Activated naive CD4-positive, alpha-beta T cell treated with anti-CD3 and anti-CD28 coated beads for 36 hours (primary cell): ENCODE results near the gene EXD3. TPM values are rescaled to one million over a fixed set of nuclear protein-coding genes. Genes with fewer than 3 reads are reported as not detected.
A peak's percentile ranks its signal among the peaks of the same experiment; 100 is the strongest.
"Not testable (repeated sequence)": the region's sequence is repeated elsewhere in the genome, so short reads cannot be mapped to it uniquely, and the experiment has no call there.

Source experiments
- CTCF ChIA-PET: fragments of 350-600 bp; sonication (Branson Sonifier 250); formaldehyde crosslinking; loops from one replicate; lab custom pipeline; 2021; ENCODE audit warnings: antibody characterized with exemption; lab: Charles Lee
- DNase-seq: peaks from one replicate; pipeline ENCODE4 v3.0.0-alpha.2; 2020
- H3K27ac Mint-ChIP-seq: one replicate; pipeline ENCODE4 v1.8.0; 2021; ENCODE audit warnings: mild to moderate bottlenecking, mixed read lengths
- H3K27me3 Mint-ChIP-seq: one replicate; pipeline ENCODE4 v1.8.0; 2021; ENCODE audit warnings: low read depth, mixed read lengths
- H3K36me3 Mint-ChIP-seq: one replicate; pipeline ENCODE4 v1.8.0; 2021; ENCODE audit warnings: low read depth, mixed read lengths
- H3K4me1 Mint-ChIP-seq: one replicate; pipeline ENCODE4 v1.8.0; 2021; ENCODE audit warnings: low read depth, mixed read lengths
- H3K4me3 Mint-ChIP-seq: one replicate; pipeline ENCODE4 v1.8.0; 2021; ENCODE audit warnings: mild to moderate bottlenecking, moderate library complexity, mixed read lengths
- H3K9me3 Mint-ChIP-seq: one replicate; pipeline ENCODE4 v1.8.0; 2021; ENCODE audit warnings: mixed read lengths
- intact Hi-C: fragments of 100-400 bp; cut with micrococcal nuclease; formaldehyde crosslinking; loops from one replicate; pipeline ENCODE4 v1.15.1; 2023
- total RNA-seq, 2 experiments: library from RNA; stranded (reverse); gene quantifications; one replicate each; pipeline ENCODE4 v1.2.3, GENCODE V29; 2021

Gene EXD3
- total RNA-seq, 2 experiments from 2014 or later: 11.2 to 12.7 TPM

GRCh38 chr9:137387891-137388560 lies 34.9 kb downstream of the EXD3 start:
- intact Hi-C loops: no loop called here
- peaks cover 20% of the 10 kb centered on the region for H3K4me1 Mint-ChIP-seq
- DNase-seq: no peak
- H3K4me3 Mint-ChIP-seq: no peak overlapping the region
- no peak overlapping the region for H3K27ac Mint-ChIP-seq
- no peaks in the 10 kb centered on the region for H3K36me3 Mint-ChIP-seq
- no peaks in the 10 kb centered on the region for H3K27me3 Mint-ChIP-seq
- CTCF ChIA-PET: interaction anchor here (0.9 kb wide), 1 partner anchor 16 kb away, joined by 3 read pairs; no protein-coding TSS in a partner anchor
- H3K9me3 Mint-ChIP-seq: no peaks in the 10 kb centered on the region

DNA sequence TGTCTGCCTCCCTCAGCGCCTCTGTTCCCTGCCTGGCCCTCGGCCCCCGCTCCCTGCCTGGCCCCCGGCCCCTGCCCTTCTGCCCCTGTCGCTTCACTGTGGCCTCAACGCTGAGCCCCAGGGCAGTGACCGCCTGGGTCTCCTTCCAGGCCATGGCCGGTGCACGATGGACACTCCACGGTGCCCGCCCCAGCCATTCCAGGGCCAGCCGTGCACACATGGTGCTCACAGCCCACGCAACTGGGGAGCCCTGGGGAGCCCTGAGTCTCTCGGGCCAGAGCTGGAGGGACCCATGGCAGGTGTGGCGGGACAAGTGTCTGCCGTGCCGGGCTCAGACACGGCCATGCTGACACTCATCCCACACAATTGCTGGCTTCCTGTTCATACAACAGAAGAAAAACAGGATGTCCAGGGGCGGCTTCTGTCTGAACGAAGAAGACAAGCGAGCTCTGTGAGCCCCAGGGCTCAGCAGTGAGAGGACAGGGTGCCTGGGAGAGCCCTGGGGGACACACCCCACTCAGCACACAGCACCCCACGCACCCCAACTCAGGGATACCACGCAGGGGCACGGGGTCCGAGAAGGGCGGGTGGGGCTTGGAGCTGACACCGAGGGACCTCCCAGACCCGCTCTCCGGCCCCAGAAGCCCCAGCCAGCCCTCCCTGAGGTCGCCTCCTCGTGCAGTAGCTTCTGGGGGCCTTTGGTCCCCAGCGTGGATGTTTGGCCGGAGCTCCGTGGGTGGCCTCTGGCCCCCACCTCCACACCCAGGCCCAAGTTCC lies 35.7 kb downstream of the EXD3 start:
- H3K4me1 Mint-ChIP-seq: peaks cover 20% of the 10 kb centered on the region
- intact Hi-C loops: no loop called here
- DNase-seq: peak; percentile 62
- H3K4me3 Mint-ChIP-seq: no peak overlapping the region
- CTCF ChIA-PET: interaction anchor here (0.6 kb wide), 2 partner anchors 118 to 185 kb away, joined by 3 read pairs; no protein-coding TSS in a partner anchor
- no peaks in the 10 kb centered on the region for H3K9me3 Mint-ChIP-seq
- no peaks in the 10 kb centered on the region for H3K27me3 Mint-ChIP-seq
- H3K36me3 Mint-ChIP-seq: no peaks in the 10 kb centered on the region
- no peak overlapping the region for H3K27ac Mint-ChIP-seq

DNA sequence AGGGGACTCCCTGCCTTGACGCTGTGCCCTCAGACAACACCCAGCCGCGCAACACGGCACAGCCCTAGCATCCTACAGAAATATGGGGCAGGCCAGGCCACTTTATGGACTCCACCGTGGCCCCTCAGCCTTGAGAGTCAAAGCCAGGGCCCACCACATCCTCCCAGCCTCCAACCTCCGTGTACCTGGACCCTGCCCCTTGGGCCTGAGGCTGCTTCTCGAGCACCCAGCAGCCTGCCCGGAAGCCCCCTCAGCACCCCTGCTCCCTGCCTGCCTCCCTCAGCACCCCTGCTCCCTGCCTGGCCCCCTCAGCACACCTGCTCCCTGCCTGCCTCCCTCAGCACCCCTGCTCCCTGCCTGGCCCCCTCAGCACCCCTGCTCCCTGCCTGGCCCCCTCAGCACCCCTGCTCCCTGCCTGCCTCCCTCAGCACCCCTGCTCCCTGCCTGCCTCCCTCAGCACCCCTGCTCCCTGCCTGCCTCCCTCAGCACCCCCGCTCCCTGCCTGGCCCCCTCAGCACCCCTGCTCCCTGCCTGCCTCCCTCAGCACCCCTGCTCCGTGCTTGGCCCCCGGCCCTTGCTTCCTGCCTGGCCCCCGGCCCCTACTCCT lies 36.4 kb downstream of the EXD3 start:
- intact Hi-C loops, H3K4me3 Mint-ChIP-seq: not testable (repeated sequence)
- peak overlapping the region; percentile 24 for H3K27ac Mint-ChIP-seq

DNA sequence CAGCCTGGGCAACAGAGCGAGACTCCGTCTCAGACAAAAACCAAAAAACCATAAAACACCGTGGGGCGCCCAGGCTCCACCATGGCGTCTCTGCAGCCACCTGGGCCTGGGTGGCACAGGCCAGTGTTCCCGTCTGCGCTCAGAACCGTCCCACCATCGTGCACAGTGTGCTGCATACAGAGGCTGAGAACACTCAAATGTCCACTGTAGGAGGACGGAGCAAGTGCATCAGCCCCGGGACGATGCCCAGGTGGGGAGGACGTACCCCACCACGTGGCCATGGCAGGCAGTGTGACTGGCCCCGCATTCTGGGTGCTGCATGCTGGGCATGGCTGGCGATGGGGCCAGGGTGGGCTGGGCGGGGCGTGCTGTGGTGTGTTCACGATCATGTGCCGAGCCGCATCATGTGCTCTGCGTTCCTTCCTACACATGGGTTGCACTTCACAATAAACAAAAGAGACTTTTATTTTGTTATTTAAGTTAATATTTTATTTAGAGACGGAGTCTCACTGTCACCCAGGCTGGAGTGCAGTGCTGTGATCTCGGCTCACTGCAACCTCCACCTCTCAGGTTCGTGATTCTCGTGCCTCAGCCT lies 37.8 kb downstream of the EXD3 start:
- Mint-ChIP-seq H3K36me3 (no peaks in the 10 kb centered on the region), H3K9me3 (no peaks in the 10 kb centered on the region), H3K27me3 (no peaks in the 10 kb centered on the region), H3K4me3 (no peak overlapping the region), H3K4me1 (peaks cover 20% of the 10 kb centered on the region), H3K27ac (no peak overlapping the region)
- no peak for DNase-seq
- intact Hi-C loops: no loop called here
- CTCF ChIA-PET: no interaction called here

More for the DNA sequence above, 36.4 kb downstream of the EXD3 start:
- H3K36me3 Mint-ChIP-seq, H3K9me3 Mint-ChIP-seq, H3K27me3 Mint-ChIP-seq, DNase-seq: not testable (repeated sequence)
- CTCF ChIA-PET: interaction anchor here (0.6 kb wide), 2 partner anchors 119 to 185 kb away, joined by 3 read pairs; no protein-coding TSS in a partner anchor
- peaks cover 20% of the 10 kb centered on the region for H3K4me1 Mint-ChIP-seq

DNA sequence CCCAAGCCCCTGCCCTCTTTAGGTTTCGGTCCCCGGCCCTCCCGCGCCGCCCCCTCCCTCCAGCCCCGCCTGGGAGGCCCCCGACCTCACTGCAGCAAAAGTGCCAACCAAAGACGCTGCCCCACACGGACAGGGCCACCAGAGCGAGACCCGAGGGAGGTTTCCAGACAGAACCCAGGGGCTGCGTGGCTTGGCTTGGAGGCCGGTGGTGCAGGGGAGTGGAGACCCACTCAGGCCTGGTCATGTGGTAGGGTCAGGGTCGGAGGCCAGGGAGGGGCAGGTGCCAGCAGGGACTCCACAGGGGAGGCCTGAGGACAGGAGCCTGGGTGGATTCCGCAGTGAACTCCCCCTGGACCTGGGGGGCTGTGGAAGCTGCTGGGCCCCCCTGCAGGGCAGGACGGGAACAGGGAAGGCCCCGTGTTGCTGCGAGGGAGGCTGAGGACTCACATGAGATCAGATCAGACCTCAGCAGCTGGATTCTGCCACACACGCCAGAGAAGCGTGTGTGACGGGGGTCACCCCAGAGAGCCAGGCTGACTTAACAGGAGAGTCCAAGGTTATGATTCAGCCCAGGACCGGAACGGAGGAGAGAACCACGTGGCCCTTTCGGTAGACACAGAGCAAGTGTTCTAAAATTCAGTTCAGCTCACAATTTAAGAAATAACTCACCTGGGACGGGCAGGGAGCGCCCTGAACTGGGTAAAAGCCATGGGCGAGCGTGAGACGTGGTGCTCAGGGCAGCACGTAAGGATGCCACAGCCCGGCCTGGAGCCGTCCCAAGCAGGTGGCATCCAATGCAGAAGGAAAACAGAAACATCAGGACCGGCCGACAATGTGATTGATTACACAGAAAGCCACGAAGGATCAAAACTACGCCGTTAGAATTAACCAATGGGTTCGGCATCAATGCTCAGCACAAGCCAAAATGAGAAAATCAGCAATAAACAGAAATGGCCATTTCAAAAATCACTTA lies 38.9 kb downstream of the EXD3 start:
- CTCF ChIA-PET: no interaction called here
- H3K9me3 Mint-ChIP-seq: no peaks in the 10 kb centered on the region
- DNase-seq: no peak
- no peak overlapping the region for H3K4me3 Mint-ChIP-seq
- H3K36me3 Mint-ChIP-seq: no peaks in the 10 kb centered on the region
- no peaks in the 10 kb centered on the region for H3K27me3 Mint-ChIP-seq
- intact Hi-C loops: no loop called here
- peaks cover 20% of the 10 kb centered on the region for H3K4me1 Mint-ChIP-seq
- peak overlapping the region; percentile 54 for H3K27ac Mint-ChIP-seq

DNA sequence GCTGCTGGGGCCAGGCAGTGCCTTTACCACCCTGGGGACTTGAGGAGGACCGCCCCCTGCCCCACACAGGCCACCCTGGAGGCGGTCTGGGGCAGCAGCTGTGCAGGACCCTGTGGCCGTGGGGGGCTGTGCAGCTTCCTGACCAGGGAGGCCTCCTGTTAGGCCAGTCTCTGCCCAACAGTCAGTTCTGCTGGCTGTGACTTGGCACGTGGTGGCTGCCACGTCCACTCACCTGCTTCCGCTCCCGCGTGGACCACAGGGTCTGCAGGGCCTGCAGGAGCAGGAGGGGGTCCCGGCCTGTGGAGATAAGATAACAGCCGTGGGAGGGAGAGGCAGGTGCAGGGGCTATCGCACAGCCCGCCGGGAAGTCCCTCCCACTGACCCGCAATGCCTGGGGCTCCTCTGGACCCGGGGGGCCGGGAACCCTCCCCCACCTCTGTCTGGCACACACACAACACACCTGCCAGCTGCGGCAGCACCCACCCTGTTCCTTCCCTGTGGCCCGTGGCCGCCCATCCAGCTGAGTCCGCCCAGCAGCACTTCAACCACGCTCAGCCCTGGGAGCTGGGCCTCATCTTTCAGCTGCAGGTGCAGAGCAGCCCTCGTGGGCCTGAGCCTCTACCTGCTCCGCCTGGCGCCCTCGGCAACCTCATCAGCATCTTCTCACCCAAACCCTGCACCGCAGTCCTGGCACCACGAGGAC lies 39.7 kb downstream of the EXD3 start:
- DNase-seq: no peak
- intact Hi-C loops: no loop called here
- peaks cover 17% of the 10 kb centered on the region for H3K4me1 Mint-ChIP-seq
- no peak overlapping the region for H3K4me3 Mint-ChIP-seq
- H3K9me3 Mint-ChIP-seq: no peaks in the 10 kb centered on the region
- H3K27ac Mint-ChIP-seq: no peak overlapping the region
- H3K27me3 Mint-ChIP-seq: no peaks in the 10 kb centered on the region
- no peaks in the 10 kb centered on the region for H3K36me3 Mint-ChIP-seq
- CTCF ChIA-PET: interaction anchor here (0.6 kb wide), 1 partner anchor 32 kb away, joined by 3 read pairs; no protein-coding TSS in a partner anchor

DNA sequence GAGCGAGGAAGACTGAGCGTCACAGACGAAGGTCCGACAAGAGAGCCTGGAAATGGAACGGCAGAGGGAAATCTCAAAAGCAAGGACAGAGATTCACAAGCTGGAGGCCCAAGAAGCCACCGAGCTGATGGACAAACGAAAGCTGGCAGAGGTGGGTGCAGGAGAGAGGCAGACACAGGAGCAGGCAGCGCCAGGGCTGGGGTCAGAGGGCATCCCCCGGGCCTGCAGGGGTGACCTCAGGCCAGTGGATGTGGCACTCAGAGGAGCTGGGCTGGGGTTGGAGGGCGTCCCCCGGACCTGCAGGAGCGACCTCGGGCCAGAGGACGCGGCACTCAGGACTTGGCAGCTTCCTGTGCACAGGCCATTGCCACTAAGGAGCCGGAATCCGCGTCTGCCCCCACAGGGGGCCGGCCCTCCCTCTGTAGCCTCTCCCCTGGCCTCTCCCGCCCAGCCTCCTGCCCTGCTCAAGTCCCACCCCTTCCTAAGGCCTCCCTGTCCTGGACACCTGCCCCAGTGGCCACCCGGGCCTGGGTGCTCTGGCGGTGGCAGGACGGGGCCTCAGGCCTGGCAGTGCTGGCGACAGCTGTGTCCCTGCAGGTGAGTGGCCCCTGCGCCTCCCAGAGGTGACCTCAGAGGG lies 40.4 kb downstream of the EXD3 start:
- Mint-ChIP-seq H3K4me3 (no peak overlapping the region), H3K4me1 (peaks cover 11% of the 10 kb centered on the region), H3K27me3 (no peaks in the 10 kb centered on the region), H3K36me3 (no peaks in the 10 kb centered on the region), H3K9me3 (no peaks in the 10 kb centered on the region), H3K27ac (no peak overlapping the region)
- intact Hi-C loops: no loop called here
- DNase-seq: no peak
- CTCF ChIA-PET: interaction anchor here (0.6 kb wide), 1 partner anchor 31 kb away, joined by 3 read pairs; no protein-coding TSS in a partner anchor

GRCh38 chr9:137381501-137382443 lies 41.2 kb downstream of the EXD3 start:
- H3K27me3 Mint-ChIP-seq: no peaks in the 10 kb centered on the region
- intact Hi-C loops: no loop called here
- no peak overlapping the region for H3K27ac Mint-ChIP-seq
- no peak for DNase-seq
- H3K4me1 Mint-ChIP-seq: peaks cover 5% of the 10 kb centered on the region
- H3K4me3 Mint-ChIP-seq: no peak overlapping the region
- H3K9me3 Mint-ChIP-seq: no peaks in the 10 kb centered on the region
- H3K36me3 Mint-ChIP-seq: no peaks in the 10 kb centered on the region
- CTCF ChIA-PET: no interaction called here

DNA sequence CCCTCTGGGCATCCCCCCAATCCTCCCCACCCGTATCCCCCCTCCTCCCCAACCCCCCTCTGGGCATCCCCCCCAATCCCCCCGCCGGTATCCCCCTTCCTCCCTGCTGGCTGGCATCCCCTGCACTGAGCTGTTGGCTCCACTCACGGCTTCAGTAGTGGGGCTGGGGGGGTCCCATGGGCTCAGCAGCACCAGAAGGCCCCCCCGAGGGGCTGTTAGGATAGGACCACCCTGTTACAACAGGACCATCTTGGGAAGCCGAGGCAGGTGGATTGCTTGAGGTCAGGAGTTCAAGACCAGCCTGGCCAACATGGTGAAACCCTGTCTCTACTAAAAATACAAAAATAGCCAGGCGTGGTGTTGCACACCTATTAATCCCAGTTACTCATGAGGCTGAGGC lies 42.4 kb downstream of the EXD3 start:
- intact Hi-C loops: no loop called here
- Mint-ChIP-seq H3K36me3 (no peaks in the 10 kb centered on the region), H3K4me3 (no peak overlapping the region), H3K9me3 (no peaks in the 10 kb centered on the region), H3K27ac (no peak overlapping the region), H3K4me1 (no peaks in the 10 kb centered on the region), H3K27me3 (no peaks in the 10 kb centered on the region)
- no peak for DNase-seq
- CTCF ChIA-PET: no interaction called here

DNA sequence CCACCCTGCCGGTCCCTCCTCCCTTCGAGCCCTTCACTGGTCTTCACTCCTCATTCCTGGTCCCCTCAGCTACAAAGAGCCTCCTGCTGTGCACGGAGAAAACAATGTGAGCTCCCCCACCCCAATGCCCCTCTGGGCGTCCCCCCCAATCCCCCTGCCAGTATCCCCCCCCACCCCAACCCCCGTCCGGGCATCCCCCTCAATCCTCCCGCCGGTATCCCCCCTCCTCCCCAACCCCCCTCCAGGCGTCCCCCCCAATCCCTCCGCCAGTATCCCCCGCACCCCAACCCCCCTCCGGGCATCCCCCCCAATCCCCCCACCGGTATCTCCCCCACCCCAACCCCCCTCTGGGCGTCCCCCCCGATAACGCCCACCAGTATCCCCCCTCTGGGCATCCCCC lies 42.8 kb downstream of the EXD3 start:
- CTCF ChIA-PET: no interaction called here
- intact Hi-C loops: no loop called here
- Mint-ChIP-seq H3K9me3 (no peaks in the 10 kb centered on the region), H3K4me3 (no peak overlapping the region), H3K27ac (no peak overlapping the region), H3K27me3 (no peaks in the 10 kb centered on the region), H3K4me1 (no peaks in the 10 kb centered on the region), H3K36me3 (no peaks in the 10 kb centered on the region)
- DNase-seq: no peak
